Type B pancreatic cell (in vitro differentiated cells): Measurements from ENCODE around the gene WASHC4. TPM values are rescaled to one million over a fixed set of nuclear protein-coding genes. Genes with fewer than 3 reads are reported as not detected.

Experiments
- DNase-seq: peaks from one replicate; pipeline ENCODE4 v3.0.0; 2021; ENCODE audit warnings: mixed read lengths; ENCODE audit not compliant: unreplicated experiment; ENCODE audit errors: extremely low spot score
- H3K27ac Mint-ChIP-seq: 2 replicates; pipeline ENCODE4 v1.8.0; 2021; ENCODE audit warnings: mild to moderate bottlenecking, mixed read lengths
- H3K27me3 Mint-ChIP-seq: 2 replicates; pipeline ENCODE4 v1.8.0; 2021; ENCODE audit warnings: mixed read lengths
- H3K36me3 Mint-ChIP-seq: 2 replicates; pipeline ENCODE4 v1.8.0; 2021; ENCODE audit warnings: mixed read lengths
- H3K4me1 Mint-ChIP-seq: one replicate; pipeline ENCODE4 v1.8.0; 2021; ENCODE audit warnings: mixed read lengths; ENCODE audit not compliant: unreplicated experiment
- H3K4me3 Mint-ChIP-seq: 2 replicates; pipeline ENCODE4 v1.8.0; 2021; ENCODE audit warnings: mild to moderate bottlenecking, mixed read lengths
- H3K9me3 Mint-ChIP-seq: 2 replicates; pipeline ENCODE4 v1.8.0; 2021; ENCODE audit warnings: mixed read lengths
- total RNA-seq: library from RNA; stranded (reverse); gene quantifications from 2 replicates; pipeline ENCODE4 v1.2.1, GENCODE V29; 2021; ENCODE audit warnings: low replicate concordance
- TF ChIP-seq, protein P1 (sequence below): fragments of 200-600 bp; sonication (generic); conservative IDR thresholded peaks from 2 replicates; pipeline ENCODE4 v1.5.0; 2021; ENCODE audit warnings: antibody characterized with exemption, mild to moderate bottlenecking

WASHC4 gene
- total RNA-seq, 1 donor from 2014 or later, result 35.6 TPM

DNA sequence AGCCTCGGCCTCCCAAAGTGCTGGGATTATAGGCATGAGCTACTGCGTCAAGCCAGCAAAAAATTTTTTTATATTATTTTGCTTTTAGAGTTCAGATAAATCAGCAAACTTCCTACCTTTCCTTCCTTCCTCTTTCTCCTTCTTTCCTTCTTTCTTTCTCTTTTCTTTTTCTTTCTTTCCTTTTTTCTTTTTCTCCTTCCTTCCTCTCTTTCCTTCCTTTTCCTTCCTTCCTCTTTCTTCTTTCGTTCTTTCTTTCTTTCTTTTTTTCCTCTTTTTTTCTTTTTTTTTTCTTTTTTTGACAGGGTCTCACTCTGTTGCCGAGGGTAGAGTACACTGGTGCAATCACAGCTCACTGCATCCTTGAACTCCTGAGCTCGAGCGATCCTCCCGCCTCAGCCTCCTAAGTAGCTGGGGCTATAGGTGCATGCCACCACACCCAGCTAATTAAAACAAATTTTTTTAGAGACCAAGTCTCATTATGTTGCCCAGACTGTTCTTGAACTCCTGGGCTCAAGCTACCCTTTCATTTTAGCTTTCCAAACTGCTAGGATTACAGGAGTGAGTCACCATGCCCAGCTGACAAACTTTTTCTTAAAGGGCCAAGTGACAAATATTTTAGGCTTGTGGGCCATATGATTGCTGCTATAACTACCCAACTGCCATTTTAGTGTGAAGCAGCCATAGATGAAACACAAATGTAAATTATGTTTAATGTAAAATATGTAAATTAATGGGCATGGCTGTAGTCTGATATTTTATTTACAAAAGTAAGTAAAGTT is 7.1 kb upstream of the WASHC4 start:
- TF ChIP-seq, protein P1, sequence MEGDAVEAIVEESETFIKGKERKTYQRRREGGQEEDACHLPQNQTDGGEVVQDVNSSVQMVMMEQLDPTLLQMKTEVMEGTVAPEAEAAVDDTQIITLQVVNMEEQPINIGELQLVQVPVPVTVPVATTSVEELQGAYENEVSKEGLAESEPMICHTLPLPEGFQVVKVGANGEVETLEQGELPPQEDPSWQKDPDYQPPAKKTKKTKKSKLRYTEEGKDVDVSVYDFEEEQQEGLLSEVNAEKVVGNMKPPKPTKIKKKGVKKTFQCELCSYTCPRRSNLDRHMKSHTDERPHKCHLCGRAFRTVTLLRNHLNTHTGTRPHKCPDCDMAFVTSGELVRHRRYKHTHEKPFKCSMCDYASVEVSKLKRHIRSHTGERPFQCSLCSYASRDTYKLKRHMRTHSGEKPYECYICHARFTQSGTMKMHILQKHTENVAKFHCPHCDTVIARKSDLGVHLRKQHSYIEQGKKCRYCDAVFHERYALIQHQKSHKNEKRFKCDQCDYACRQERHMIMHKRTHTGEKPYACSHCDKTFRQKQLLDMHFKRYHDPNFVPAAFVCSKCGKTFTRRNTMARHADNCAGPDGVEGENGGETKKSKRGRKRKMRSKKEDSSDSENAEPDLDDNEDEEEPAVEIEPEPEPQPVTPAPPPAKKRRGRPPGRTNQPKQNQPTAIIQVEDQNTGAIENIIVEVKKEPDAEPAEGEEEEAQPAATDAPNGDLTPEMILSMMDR, result no peak
- peaks cover 4% of the 10 kb centered on the region for H3K27me3 Mint-ChIP-seq
- peaks cover 4% of the 10 kb centered on the region for H3K4me1 Mint-ChIP-seq

DNA sequence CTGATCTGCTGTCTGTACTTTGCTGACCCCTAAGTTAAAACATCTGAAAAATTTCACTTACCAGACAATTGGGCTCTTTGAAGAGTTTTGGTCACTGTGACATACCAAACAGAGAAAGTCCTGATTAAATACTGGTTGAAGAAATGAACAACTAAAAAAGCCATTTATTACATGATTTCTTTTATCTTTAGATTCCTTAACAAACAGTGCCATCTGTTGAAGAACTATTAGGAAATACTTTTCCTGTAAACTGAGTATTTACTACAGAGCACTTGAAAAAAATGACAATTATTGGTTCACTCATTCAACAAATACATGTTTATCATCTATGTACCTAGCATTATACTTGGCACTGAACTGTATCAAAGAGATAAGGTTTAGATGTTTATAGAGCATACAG is 6.5 kb upstream of the WASHC4 start:
- no peaks in the 10 kb centered on the region for H3K9me3 Mint-ChIP-seq
- H3K4me3 Mint-ChIP-seq, result no peak overlapping the region
- H3K27ac Mint-ChIP-seq, result no peak overlapping the region
- peaks cover 4% of the 10 kb centered on the region for H3K27me3 Mint-ChIP-seq
- peaks cover 4% of the 10 kb centered on the region for H3K4me1 Mint-ChIP-seq
- TF ChIP-seq, protein P1, result no peak
- H3K36me3 Mint-ChIP-seq, result no peaks in the 10 kb centered on the region
- no peak for DNase-seq

More for the DNA sequence above, 7.1 kb upstream of the WASHC4 start:
- no peaks in the 10 kb centered on the region for H3K9me3 Mint-ChIP-seq
- H3K27ac Mint-ChIP-seq, result no peak overlapping the region
- no peaks in the 10 kb centered on the region for H3K36me3 Mint-ChIP-seq
- H3K4me3 Mint-ChIP-seq, result no peak overlapping the region
- no peak for DNase-seq

DNA sequence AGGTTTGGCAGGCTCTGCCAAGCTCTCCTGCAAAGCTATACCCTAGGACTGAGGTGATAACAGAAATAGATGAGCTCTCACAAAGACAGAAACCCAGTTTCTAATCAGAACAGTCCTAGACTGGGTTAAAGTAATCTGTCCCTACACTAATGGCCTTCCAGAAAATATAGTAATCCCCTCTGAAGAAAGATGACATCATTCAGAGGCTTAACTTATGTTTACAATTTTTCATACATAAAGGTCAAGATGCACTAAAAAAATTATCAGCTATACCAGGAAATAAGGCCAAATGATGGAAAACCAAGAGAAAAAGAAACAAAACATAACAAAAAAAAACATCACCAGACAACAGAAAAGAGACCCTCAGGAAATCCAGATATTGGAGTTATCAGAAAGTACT is 4.9 kb upstream of the WASHC4 start:
- TF ChIP-seq, protein P1, result no peak
- no peak for DNase-seq
- Mint-ChIP-seq H3K27me3 (peaks cover 3% of the 10 kb centered on the region), H3K9me3 (no peaks in the 10 kb centered on the region), H3K4me1 (peaks cover 16% of the 10 kb centered on the region), H3K27ac (peak overlapping the region; percentile 51), H3K36me3 (no peaks in the 10 kb centered on the region), H3K4me3 (no peak overlapping the region)

DNA sequence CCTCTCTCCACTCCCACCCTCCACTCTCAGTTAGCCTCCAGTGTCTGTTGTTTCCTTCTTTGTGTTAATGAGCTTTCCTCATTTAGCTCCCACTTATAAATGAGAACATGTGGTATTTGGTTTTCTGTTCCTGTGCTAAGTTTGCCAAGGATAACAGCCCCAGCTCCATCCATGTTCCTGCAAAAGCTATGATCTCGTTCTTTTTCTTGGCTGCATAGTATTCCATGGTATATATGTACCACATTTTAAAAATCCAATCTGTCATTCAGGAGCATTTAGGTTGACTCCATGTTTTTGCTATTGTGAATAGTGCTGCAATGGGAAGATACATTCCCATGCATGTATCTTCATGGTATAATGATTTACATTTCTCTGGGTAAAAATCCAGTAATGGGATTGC is 2.8 kb upstream of the WASHC4 start:
- H3K4me1 Mint-ChIP-seq, result peaks cover 29% of the 10 kb centered on the region
- H3K4me3 Mint-ChIP-seq, result no peak overlapping the region
- no peaks in the 10 kb centered on the region for H3K27me3 Mint-ChIP-seq
- TF ChIP-seq, protein P1, result no peak
- no peak for DNase-seq
- peaks cover under 1% of the 10 kb centered on the region for H3K36me3 Mint-ChIP-seq
- no peak overlapping the region for H3K27ac Mint-ChIP-seq
- H3K9me3 Mint-ChIP-seq, result no peaks in the 10 kb centered on the region

DNA sequence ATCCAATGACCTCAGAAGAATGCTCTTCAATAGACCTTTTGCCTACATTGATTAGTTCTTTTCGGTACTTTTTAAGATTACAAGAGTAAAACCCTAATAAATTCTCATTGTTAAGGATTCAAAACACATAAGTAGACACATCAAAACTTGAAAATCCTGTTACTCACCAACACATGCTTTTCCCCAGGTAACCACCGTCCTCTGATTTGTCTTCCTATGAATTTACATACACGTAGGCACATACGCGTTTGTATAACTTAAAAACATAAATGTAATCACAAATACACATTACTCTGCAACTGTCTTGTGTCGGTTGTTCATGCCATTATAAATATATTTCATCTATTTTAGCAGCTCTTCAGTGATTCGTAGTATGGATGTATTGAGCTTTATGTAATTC is 910 bp upstream of the WASHC4 start:
- no peaks in the 10 kb centered on the region for H3K27me3 Mint-ChIP-seq
- peak overlapping the region; percentile 96 for H3K27ac Mint-ChIP-seq
- no peak for DNase-seq
- no peaks in the 10 kb centered on the region for H3K9me3 Mint-ChIP-seq
- peaks cover 4% of the 10 kb centered on the region for H3K36me3 Mint-ChIP-seq
- TF ChIP-seq, protein P1, result no peak
- H3K4me3 Mint-ChIP-seq, result peak overlapping the region; percentile 97
- peaks cover 32% of the 10 kb centered on the region for H3K4me1 Mint-ChIP-seq
